GM18520 (cell line): ENCODE data around the gene STAG1.
"Not testable (repeated sequence)": the region's sequence is repeated elsewhere in the genome, so short reads cannot be mapped to it uniquely, and the experiment has no call there.

Experiments used
- ATAC-seq: cut with Tn5 transposase; IDR thresholded peaks from one replicate; pipeline ENCODE4 v1.9.1; 2021; ENCODE audit not compliant: unreplicated experiment

Gene STAG1

GRCh38 chr3:136708333-136708985 lies 43.7 kb downstream of the STAG1 start:
- no peak for ATAC-seq

DNA sequence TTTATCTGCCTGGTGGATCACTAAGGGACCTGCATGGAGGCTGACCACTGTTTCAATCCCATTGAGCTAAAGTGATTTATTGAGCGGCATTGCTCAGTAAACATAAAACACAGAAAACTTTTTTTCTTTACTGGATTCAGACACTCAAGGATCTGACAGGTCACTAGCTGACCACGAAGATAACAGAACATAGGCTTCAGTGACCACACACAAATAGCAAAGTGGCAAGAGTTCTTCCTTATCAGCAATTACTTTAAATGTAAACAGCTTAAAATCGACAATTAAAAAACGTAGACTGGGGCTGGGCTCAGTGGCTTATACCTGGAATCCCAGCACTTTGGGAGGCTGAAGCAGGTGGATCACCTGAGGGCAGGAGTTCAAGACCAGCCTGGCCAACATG lies 48.7 kb downstream of the STAG1 start:
- ATAC-seq, result no peak

DNA sequence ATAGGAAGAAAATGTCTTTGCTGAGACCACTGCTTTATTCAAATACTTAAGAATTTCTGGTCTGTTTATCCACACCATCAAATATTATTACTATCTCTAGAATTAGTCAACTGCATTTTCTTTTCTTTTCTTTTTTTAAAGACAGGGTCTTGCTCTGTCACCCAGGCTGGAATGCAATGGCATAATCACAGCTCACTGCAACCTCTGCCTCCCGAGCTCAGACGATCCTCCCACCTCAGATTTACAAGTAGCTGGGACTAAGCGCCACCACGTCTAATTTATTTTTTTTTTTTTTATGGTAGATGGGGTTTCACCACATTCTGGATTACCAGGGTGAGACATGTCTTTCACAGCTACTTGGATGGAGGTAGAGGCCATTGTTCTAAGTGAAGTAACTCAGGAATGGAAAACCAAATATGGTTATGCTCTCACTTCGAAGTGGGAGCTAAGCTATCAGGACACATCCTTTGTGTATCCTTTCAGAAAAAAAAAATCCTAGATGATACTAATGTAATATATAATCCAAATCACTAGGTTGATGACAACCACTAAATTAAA lies 52.8 kb downstream of the STAG1 start:
- ATAC-seq, result no peak

GRCh38 chr3:136698361-136698760 lies 53.8 kb downstream of the STAG1 start:
- no peak for ATAC-seq

DNA sequence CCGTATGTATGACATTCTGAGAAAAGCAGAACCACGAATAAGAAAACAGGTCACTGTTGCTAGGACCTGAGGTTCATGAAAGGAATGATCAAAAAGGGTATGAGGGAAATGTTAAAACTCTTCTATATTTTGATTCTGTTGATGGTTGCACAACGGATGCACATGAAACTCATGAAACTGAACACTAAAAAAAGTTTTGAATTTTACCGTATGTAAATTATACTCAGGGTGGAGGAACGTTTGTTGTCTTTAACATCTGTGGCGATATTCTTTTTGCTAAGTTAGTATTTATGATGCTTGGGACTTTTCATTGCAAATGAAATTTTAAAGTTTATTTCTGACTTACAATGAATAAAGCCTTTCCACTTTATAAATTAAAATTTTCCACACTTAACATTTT lies 55.4 kb downstream of the STAG1 start:
- ATAC-seq, result no peak

DNA sequence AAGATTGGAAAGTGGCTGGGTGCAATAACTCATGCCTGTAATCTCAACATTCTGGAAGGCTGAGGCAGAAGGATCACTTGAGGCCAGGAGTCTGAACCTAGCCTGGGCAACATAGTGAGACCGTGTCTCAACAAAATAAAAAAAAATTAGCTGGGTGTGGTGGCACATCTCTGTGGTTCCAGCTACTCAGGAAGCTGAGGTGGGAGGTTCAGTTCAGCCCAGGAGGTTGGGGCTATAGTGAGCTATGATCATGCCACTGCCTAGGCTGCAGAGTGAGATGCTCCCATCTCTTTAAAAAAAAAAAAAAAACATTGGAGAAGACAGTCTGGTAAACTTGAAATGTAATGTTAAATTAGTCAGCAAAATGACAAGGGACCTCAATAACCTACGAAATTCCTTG lies 57.9 kb downstream of the STAG1 start:
- no peak for ATAC-seq

GRCh38 chr3:136690599-136690998 lies 61.6 kb downstream of the STAG1 start:
- no peak for ATAC-seq

GRCh38 chr3:136685882-136686281 lies 66.3 kb downstream of the STAG1 start:
- ATAC-seq, result no peak

- ATAC-seq, result no peak
These were observed 69.4 kb downstream of the STAG1 start for GRCh38 chr3:136682740-136683312.

- no peak for ATAC-seq
These were observed 73.2 kb downstream of the STAG1 start for GRCh38 chr3:136678981-136679380.

- no peak for ATAC-seq
These were observed 76.2 kb downstream of the STAG1 start for GRCh38 chr3:136676009-136676408.

DNA sequence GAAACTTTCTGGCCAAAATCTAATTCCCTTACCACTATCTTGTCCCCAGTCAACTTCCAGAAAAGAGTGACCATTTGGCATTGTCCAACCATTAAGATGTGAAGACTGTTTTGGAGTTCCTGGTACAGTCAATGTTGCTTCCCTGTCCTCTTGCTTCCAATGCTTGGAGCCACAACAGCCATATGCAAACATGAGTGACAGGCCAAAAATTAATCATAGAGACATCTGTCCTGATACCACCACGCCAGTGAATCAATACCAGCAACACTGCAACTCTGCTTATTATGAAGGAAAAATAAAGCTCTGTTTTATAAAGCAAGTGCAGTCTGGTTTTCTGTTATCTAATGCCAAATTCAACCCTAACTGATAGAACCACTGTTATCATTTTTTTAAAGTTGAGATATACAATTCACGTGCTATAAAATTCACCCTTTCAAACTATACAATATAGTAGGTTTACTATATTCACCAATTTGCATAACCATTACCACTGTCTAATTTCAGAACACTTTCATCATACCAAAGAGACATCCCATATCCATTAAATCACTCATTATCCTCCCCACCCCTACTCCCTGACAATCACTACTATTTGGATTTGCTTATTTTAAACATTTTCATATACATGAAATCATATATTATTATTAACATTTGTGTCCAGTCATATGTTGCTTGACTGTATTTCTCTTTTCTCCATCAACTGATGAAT lies 76.9 kb downstream of the STAG1 start:
- no peak for ATAC-seq

DNA sequence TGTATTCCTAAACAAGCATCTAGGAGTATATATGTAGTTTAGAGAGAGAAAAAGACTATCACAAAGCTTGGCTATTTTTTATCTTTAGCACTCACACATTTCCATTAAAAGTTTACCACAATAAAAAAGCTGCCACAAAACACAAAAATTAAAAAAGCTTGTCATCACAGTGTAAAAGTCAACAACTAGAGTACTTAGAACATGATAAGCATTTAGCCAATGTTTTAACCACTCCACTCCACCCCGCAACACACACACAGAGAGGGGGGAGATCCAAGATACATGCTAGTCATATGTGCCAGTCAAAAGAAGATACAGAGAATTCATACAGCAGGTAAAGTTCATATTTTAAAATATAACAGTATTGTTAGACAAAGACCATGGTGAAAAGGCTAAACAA lies 79.7 kb downstream of the STAG1 start:
- no peak for ATAC-seq

- no peak for ATAC-seq
These were observed 80.3 kb downstream of the STAG1 start for GRCh38 chr3:136671921-136672320.

GRCh38 chr3:136670166-136670565 lies 82.0 kb downstream of the STAG1 start:
- ATAC-seq, result no peak

- no peak for ATAC-seq
These were observed 85.1 kb downstream of the STAG1 start for GRCh38 chr3:136667081-136667480.

DNA sequence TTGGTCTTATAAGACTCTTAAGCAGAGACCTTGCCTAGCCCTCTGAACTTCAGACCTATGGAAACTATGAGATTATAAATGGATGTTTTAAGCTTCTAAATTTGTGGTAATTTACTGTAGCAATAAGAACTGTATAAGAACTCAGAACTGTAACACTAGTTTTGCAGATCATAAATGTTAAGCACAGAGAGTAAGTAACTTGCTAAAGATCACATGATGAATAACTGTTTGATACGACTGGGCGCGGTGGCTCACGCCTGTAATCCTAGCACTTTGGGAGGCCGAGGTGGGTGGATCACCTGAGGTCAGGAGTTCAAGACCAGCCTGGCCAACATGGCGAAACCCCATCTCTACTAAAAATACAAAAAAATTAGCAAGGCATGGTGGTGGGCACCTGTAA lies 85.9 kb downstream of the STAG1 start:
- ATAC-seq, result not testable (repeated sequence)

- no peak for ATAC-seq
These were observed 87.4 kb downstream of the STAG1 start for GRCh38 chr3:136664771-136665170.

DNA sequence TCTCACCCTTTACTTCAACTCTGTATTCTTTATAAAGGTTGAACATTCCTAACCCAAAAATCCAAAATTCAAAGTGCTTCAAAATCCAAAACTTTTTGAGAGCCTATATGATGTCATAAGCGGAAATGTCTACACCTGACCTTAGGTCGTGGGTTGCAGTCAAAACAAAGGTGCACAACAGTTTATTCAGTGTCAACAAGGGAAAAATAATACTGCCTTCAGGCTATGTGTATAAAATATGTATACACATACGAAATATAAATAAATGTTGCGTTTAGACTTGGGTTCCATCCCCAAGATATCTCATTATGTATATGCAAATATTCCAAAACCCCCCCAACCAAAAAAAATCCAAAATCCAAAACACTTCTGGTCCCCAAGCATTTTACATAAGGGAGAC lies 90.9 kb downstream of the STAG1 start:
- no peak for ATAC-seq

- ATAC-seq, result no peak
These were observed 93.1 kb downstream of the STAG1 start for GRCh38 chr3:136658946-136659682.

DNA sequence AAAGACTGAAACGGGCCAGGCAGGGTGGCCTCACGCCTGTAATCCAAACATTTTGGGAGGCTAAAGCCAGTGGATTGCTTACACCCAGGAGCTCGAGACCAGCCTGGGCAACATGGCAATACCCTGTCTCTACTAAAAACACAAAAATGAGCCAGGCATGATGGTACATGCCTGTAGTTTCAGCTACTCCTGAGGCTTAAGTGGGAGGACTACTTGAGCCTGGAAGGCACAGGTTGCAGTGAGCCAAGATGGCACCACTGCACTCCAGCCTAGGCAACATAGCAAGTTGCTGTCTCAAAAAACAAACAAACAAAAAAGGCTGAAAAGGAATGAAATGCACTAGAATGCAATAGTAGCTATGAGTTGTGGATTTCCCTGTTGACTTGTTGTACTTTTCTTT lies 94.7 kb downstream of the STAG1 start:
- ATAC-seq, result no peak
